ENCODE data around the gene NET1.

DNA sequence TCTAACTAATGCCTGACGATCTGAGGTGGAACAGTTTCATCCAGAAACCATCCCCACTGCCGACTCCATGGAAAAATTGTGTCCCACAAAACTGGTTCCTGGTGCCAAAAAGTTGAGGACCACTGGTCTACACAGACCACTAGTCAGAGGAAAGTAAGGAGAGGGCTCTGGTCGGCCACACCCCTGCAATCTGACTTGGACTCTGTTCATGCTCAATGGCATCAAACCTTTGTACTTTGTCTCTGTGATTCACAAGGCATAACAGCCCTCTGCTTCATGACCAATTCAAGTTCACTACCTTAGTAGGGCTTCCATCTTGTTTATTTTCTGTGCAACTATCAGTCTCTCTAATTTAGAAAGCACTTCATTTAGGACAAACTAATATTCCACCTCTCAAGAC is 9.6 kb upstream of the NET1 start:
- TF ChIP-seq, protein P1, sequence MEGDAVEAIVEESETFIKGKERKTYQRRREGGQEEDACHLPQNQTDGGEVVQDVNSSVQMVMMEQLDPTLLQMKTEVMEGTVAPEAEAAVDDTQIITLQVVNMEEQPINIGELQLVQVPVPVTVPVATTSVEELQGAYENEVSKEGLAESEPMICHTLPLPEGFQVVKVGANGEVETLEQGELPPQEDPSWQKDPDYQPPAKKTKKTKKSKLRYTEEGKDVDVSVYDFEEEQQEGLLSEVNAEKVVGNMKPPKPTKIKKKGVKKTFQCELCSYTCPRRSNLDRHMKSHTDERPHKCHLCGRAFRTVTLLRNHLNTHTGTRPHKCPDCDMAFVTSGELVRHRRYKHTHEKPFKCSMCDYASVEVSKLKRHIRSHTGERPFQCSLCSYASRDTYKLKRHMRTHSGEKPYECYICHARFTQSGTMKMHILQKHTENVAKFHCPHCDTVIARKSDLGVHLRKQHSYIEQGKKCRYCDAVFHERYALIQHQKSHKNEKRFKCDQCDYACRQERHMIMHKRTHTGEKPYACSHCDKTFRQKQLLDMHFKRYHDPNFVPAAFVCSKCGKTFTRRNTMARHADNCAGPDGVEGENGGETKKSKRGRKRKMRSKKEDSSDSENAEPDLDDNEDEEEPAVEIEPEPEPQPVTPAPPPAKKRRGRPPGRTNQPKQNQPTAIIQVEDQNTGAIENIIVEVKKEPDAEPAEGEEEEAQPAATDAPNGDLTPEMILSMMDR (IDR thresholded peaks at IDR 0.05): no peak
- TF ChIP-seq TFCP2L1 (CRISPR knock-in tag; IDR thresholded peaks at IDR 0.05) (no peak), POLR2A (IDR thresholded peaks at IDR 0.05; ENCODE audit: low read length) (no peak), SMC3 (IDR thresholded peaks at IDR 0.05) (no peak), ZFP36 (IDR thresholded peaks at IDR 0.05; ENCODE audit: borderline replicate concordance, partially characterized antibody) (no peak), CBX2 (IDR thresholded peaks at IDR 0.05; ENCODE audit: borderline replicate concordance, low read depth) (no peak), MAFK (IDR thresholded peaks at IDR 0.05; ENCODE audit: partially characterized antibody) (no peak), CHD4 (IDR thresholded peaks at IDR 0.05; ENCODE audit: borderline replicate concordance) (no peak), PHF8 (IDR thresholded peaks at IDR 0.05; ENCODE audit: borderline replicate concordance, low read depth) (no peak), EP300 (IDR thresholded peaks at IDR 0.05) (no peak), JUN (IDR thresholded peaks at IDR 0.05) (no peak)
- TF ChIP-seq, protein P2, sequence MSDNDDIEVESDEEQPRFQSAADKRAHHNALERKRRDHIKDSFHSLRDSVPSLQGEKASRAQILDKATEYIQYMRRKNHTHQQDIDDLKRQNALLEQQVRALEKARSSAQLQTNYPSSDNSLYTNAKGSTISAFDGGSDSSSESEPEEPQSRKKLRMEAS (IDR thresholded peaks at IDR 0.05): no peak
- TF ChIP-seq, protein P3, sequence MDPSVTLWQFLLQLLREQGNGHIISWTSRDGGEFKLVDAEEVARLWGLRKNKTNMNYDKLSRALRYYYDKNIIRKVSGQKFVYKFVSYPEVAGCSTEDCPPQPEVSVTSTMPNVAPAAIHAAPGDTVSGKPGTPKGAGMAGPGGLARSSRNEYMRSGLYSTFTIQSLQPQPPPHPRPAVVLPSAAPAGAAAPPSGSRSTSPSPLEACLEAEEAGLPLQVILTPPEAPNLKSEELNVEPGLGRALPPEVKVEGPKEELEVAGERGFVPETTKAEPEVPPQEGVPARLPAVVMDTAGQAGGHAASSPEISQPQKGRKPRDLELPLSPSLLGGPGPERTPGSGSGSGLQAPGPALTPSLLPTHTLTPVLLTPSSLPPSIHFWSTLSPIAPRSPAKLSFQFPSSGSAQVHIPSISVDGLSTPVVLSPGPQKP (IDR thresholded peaks at IDR 0.05; ENCODE audit: low read depth, low read length): no peak
- TF ChIP-seq, protein P4, sequence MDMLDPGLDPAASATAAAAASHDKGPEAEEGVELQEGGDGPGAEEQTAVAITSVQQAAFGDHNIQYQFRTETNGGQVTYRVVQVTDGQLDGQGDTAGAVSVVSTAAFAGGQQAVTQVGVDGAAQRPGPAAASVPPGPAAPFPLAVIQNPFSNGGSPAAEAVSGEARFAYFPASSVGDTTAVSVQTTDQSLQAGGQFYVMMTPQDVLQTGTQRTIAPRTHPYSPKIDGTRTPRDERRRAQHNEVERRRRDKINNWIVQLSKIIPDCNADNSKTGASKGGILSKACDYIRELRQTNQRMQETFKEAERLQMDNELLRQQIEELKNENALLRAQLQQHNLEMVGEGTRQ (IDR thresholded peaks at IDR 0.05): no peak
